Thoracic aorta (tissue), 2 donors: ENCODE measurements around the gene IGF2R. TPM values are rescaled to one million over a fixed set of nuclear protein-coding genes. Genes with fewer than 3 reads are reported as not detected.

Experiments
- ATAC-seq: fragments of 150-250 bp; one replicate; pipeline ENCODE4 v1.8.0; 2017; ENCODE audit warnings: low read depth; ENCODE audit not compliant: insufficient number of reproducible peaks, low FRiP score
- DNase-seq: peaks from one replicate; pipeline ENCODE4 v3.0.0-alpha.2; 2020; ENCODE audit warnings: low spot score
- H3K27ac ChIP-seq, 2 donors: fragments of 200-600 bp; sonication (generic); 1 replicate in 1 of 2; 2 replicates in 1 of 2; pipeline ENCODE4 v1.5.1; 2016; ENCODE audit warnings: mild to moderate bottlenecking in 2 of 2, moderate library complexity in 2 of 2
- H3K27me3 ChIP-seq: fragments of 200-600 bp; sonication (generic); replicated peaks from 2 replicates; pipeline ENCODE4 v1.6.0; 2016; ENCODE audit warnings: mild to moderate bottlenecking; ENCODE audit not compliant: insufficient read depth
- H3K36me3 ChIP-seq: fragments of 200-600 bp; sonication (generic); one replicate; pipeline ENCODE4 v1.5.1; 2016
- H3K4me1 ChIP-seq, 2 donors: fragments of 200-600 bp; sonication (generic); 1 replicate in 1 of 2; 2 replicates in 1 of 2; pipeline versions ENCODE4 v1.5.1 to v1.6.0; 2016; ENCODE audit warnings: low read depth in 2 of 2, mild to moderate bottlenecking in 1 of 2; ENCODE audit not compliant: control insufficient read depth in 1 of 2
- H3K4me3 ChIP-seq: fragments of 200-600 bp; sonication (generic); 2 replicates; pipeline ENCODE4 v1.5.1; 2016; ENCODE audit warnings: mild to moderate bottlenecking
- H3K9me3 ChIP-seq: fragments of 200-600 bp; sonication (generic); 2 replicates; pipeline ENCODE4 v1.5.1; 2016
- total RNA-seq, 2 donors: library from RNA; depleted of rRNA; stranded (reverse); fragments of >200 nt; gene quantifications; one replicate each; pipeline versions ENCODE4 v1.1.0 to v1.2.3, GENCODE V29; 2016
- TF ChIP-seq, protein P1 (sequence below): fragments of 200-600 bp; sonication (generic); IDR thresholded peaks from one replicate; pipeline ENCODE4 v1.5.1; 2019; ENCODE audit warnings: antibody characterized with exemption

Gene IGF2R
- total RNA-seq, 2 donors from 2014 or later, result 82.2 to 88.4 TPM

DNA sequence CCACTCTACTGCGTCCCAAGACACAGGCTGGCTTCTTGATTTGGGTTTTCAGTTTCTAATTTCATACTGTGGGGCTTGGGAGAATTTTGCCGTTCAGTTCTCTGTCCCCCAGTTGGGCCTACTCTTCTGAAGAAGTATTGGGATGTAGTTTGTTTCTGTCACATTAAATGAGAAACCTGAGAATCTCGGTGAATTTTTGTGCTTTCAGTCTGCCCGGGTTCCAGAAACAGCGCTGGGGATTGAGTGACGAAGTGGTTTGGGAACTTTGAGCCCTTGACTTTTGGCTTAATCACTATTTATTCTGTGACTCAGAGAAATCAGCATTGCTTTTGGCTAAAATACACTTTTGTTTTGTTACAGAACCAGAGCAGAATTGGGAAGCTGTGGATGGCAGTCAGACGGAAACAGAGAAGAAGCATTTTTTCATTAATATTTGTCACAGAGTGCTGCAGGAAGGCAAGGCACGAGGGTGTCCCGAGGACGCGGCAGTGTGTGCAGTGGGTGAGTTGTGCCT, 74.0 kb downstream of the IGF2R start:
- Histone ChIP-seq H3K4me1 (peaks cover 9 to 40% of the 10 kb centered on the region in 2 donors), H3K9me3 (no peaks in the 10 kb centered on the region), H3K27ac (peak overlapping the region; percentile 72 to 80), H3K36me3 (peaks cover 28% of the 10 kb centered on the region), H3K4me3 (peak overlapping the region; percentile 55), H3K27me3 (no peaks in the 10 kb centered on the region)
- TF ChIP-seq, protein P1, sequence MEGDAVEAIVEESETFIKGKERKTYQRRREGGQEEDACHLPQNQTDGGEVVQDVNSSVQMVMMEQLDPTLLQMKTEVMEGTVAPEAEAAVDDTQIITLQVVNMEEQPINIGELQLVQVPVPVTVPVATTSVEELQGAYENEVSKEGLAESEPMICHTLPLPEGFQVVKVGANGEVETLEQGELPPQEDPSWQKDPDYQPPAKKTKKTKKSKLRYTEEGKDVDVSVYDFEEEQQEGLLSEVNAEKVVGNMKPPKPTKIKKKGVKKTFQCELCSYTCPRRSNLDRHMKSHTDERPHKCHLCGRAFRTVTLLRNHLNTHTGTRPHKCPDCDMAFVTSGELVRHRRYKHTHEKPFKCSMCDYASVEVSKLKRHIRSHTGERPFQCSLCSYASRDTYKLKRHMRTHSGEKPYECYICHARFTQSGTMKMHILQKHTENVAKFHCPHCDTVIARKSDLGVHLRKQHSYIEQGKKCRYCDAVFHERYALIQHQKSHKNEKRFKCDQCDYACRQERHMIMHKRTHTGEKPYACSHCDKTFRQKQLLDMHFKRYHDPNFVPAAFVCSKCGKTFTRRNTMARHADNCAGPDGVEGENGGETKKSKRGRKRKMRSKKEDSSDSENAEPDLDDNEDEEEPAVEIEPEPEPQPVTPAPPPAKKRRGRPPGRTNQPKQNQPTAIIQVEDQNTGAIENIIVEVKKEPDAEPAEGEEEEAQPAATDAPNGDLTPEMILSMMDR, result no peak
- peak; percentile 74 for ATAC-seq
- no peak for DNase-seq

DNA sequence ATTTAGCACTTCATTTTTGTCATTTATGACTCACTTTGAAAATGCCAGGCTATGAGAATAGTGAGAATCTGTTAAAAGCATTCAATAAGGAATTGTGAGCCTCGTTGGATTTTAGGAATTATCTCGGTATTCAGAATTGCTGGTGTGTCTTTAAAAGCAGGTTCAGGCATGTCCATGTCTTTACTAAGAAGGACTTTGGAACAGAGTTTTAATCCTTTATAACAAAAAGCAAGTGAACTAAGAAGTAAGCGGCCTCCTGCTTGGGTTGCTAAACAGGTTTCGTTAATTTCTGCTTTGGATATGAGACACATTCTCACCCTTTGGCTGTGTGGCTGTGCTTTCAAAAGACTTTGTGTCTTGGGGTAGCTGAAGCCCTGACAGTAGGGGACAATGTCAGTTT, 74.9 kb downstream of the IGF2R start:
- H3K9me3 ChIP-seq, result no peaks in the 10 kb centered on the region
- no peak overlapping the region for H3K4me3 ChIP-seq
- peaks cover 9 to 40% of the 10 kb centered on the region in 2 donors for H3K4me1 ChIP-seq
- H3K36me3 ChIP-seq, result peaks cover 38% of the 10 kb centered on the region
- ATAC-seq, result no peak
- H3K27ac ChIP-seq, result peak overlapping the region; percentile 72 to 80
- no peaks in the 10 kb centered on the region for H3K27me3 ChIP-seq
- TF ChIP-seq, protein P1, result no peak
- no peak for DNase-seq

DNA sequence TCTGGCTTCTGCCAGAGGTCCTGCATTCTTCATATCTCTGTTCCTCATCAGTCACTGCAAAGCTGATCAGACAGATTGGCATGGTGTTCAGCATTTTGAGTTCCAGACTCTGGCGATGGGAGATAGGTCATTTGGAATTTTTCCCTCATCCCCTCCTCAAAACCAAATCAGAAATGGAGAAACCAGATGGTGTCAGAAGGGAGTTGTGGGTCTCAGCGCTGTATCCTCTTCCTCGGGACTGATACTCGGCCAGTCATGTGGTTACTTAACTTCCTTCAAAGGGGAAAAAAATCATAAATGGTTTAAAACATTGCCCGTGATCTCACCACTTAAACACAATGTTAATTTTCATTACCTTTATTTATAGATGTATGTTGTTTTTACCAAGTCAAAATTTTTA, 75.8 kb downstream of the IGF2R start:
- peaks cover 46% of the 10 kb centered on the region for H3K36me3 ChIP-seq

DNA sequence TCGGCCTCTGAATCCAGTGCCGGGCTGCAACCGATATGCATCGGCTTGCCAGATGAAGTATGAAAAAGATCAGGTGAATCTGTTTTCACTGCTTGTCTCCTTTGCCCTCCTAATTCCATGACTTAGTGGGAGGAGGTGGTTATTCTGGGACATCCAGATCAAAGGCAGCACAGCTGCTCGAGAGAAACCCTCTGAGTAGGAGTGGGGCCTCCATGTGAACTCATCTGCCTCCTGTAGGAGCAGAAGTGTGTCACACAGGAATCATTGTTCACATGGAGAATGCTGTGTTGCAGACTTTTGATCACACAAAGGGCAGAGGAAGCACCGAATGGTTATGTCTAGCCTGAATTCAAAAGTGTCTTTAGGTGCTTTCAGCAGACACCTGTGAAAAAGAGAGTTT, 79.6 kb downstream of the IGF2R start:
- DNase-seq (no peak), ATAC-seq (no peak)
- TF ChIP-seq, protein P1, result no peak
- Histone ChIP-seq H3K9me3 (no peaks in the 10 kb centered on the region), H3K4me3 (no peak overlapping the region), H3K27me3 (no peaks in the 10 kb centered on the region), H3K27ac (no peak overlapping the region), H3K4me1 (peaks cover 4 to 12% of the 10 kb centered on the region in 2 donors), H3K36me3 (peaks cover 51% of the 10 kb centered on the region)

More for the DNA sequence above, 75.8 kb downstream of the IGF2R start:
- ATAC-seq (no peak), DNase-seq (no peak)
- Histone ChIP-seq H3K27ac (peak overlapping the region in 1 of 2 donors; percentile 18), H3K9me3 (no peaks in the 10 kb centered on the region), H3K4me3 (no peak overlapping the region), H3K27me3 (no peaks in the 10 kb centered on the region), H3K4me1 (peaks cover 9 to 40% of the 10 kb centered on the region in 2 donors)
- TF ChIP-seq, protein P1, result no peak

DNA sequence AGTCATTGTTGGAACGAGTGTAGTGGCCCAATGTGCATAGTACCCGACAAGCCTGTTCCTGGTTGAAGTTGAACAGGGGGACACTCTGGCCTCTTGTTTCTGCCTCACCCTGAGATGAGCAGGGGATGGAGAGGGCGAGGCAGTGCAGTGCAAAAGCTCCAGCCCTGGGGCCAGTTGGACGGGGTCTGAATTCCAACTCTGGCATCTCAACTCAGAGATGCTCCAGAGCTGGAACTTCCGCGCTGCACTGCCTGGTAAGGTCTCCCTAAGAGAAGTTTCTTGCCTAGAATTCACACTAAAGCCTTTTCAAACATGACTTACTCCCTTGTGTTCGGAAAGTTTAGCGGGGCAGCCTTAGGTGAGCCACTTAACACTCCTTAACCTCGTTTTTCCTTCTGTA, 80.5 kb downstream of the IGF2R start:
- Histone ChIP-seq H3K4me3 (no peak overlapping the region), H3K4me1 (peaks cover 0 to 3% of the 10 kb centered on the region in 2 donors), H3K27ac (no peak overlapping the region), H3K9me3 (no peaks in the 10 kb centered on the region), H3K36me3 (peaks cover 51% of the 10 kb centered on the region), H3K27me3 (no peaks in the 10 kb centered on the region)
- ATAC-seq, result no peak
- TF ChIP-seq, protein P1, result no peak
- DNase-seq, result no peak
